ENCODE data around the gene RAMAC. TPM values are rescaled to one million over a fixed set of nuclear protein-coding genes. Genes with fewer than 3 reads are reported as not detected.

RAMAC gene
- total RNA-seq, 2 donors from 2014 or later = 22.4 to 24.1 TPM

DNA sequence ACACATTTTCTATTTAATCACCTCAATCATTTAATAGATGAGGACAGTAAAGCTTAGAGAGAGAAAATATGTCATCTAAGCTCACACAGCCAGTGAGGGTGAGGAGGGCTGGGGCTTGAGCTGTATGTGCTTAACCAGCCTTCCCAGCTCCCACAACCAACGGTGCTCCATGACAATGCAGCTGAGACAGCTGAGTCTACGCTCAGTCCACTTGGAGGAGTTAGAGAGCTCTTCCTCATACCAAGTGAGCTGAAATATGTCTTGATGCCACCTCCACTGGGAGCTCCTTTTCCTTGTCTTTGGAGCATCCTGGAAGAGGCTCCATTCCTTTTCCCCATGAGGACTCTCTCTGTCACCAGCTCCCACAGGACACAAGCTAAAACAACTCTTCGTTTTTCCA, 42.8 kb upstream of the RAMAC start:
- Histone ChIP-seq H3K27ac (peak overlapping the region; percentile 63 to 71), H3K4me3 (no peak overlapping the region), H3K9me3 (no peaks in the 10 kb centered on the region), H3K4me1 (replicated peaks) (peaks cover 26% of the 10 kb centered on the region), H3K36me3 (no peaks in the 10 kb centered on the region), H3K27me3 (replicated peaks; ENCODE audit: insufficient read depth) (no peaks in the 10 kb centered on the region)
- intact Hi-C loops (cut with DNase I) = no loop called here
- 71% methylated on average over 3 of the region's 3 CpGs for WGBS
- TF ChIP-seq POLR2A (IDR thresholded peaks at IDR 0.05) = no peak
- TF ChIP-seq CTCF (IDR thresholded peaks at IDR 0.05) = no peak
- TF ChIP-seq POLR2AphosphoS5 (IDR thresholded peaks at IDR 0.05) = no peak
- DNase-seq (ENCODE audit: low spot score) = no peak

GRCh38 chr15:82944056-82944455, 42.0 kb upstream of the RAMAC start:
- peaks cover 24% of the 10 kb centered on the region for H3K4me1 ChIP-seq (replicated peaks)
- peak overlapping the region; percentile 63 to 71 for H3K27ac ChIP-seq
- H3K4me3 ChIP-seq = no peak overlapping the region
- DNase-seq (ENCODE audit: low spot score) = no peak
- no peaks in the 10 kb centered on the region for H3K36me3 ChIP-seq
- intact Hi-C loops (cut with DNase I) = no loop called here
- H3K27me3 ChIP-seq (replicated peaks; ENCODE audit: insufficient read depth) = no peaks in the 10 kb centered on the region
- no peak for TF ChIP-seq POLR2AphosphoS5 (IDR thresholded peaks at IDR 0.05)
- TF ChIP-seq POLR2A (IDR thresholded peaks at IDR 0.05) = no peak
- TF ChIP-seq CTCF (IDR thresholded peaks at IDR 0.05) = no peak
- WGBS = 66% methylated on average over 5 of the region's 5 CpGs
- no peaks in the 10 kb centered on the region for H3K9me3 ChIP-seq

DNA sequence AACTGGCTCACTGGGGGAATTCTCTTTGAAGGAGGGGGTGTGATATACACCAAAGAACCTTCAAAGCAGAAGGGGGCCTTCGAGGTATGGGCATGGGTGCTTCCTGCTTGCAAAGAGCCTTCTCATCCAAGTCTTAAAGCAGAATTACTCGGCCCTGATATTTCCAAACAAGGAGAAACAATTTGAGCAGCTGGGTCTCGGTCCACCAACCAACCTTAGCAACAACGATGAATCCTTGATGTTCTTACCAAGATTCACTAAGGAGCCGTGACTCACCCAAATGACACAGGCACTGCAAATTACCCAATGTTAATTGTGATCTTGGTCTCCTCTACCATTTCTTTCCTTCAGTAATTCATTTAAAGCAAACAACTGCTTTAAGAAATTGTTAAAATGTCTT, 41.2 kb upstream of the RAMAC start:
- DNase-seq (ENCODE audit: low spot score) = no peak
- peak overlapping the region; percentile 63 to 71 for H3K27ac ChIP-seq
- H3K4me1 ChIP-seq (replicated peaks) = peaks cover 24% of the 10 kb centered on the region
- H3K27me3 ChIP-seq (replicated peaks; ENCODE audit: insufficient read depth) = no peaks in the 10 kb centered on the region
- H3K9me3 ChIP-seq = no peaks in the 10 kb centered on the region
- intact Hi-C loops (cut with DNase I) = no loop called here
- H3K4me3 ChIP-seq = no peak overlapping the region
- H3K36me3 ChIP-seq = no peaks in the 10 kb centered on the region
- no peak for TF ChIP-seq POLR2A (IDR thresholded peaks at IDR 0.05)
- TF ChIP-seq CTCF (IDR thresholded peaks at IDR 0.05) = no peak
- TF ChIP-seq POLR2AphosphoS5 (IDR thresholded peaks at IDR 0.05) = no peak
- WGBS = 73% methylated on average over 5 of the region's 5 CpGs

- DNase-seq (ENCODE audit: low spot score) = no peak
- 87% methylated on average over 5 of the region's 5 CpGs for WGBS
- H3K27ac ChIP-seq = peak overlapping the region in 1 of 2 donors; percentile 2
Observed at GRCh38 chr15:82945326-82945725, 40.7 kb upstream of the RAMAC start.

More at GRCh38 chr15:82945326-82945725, 40.7 kb upstream of the RAMAC start:
- H3K36me3 ChIP-seq = no peaks in the 10 kb centered on the region
- H3K9me3 ChIP-seq = no peaks in the 10 kb centered on the region
- H3K27me3 ChIP-seq (replicated peaks; ENCODE audit: insufficient read depth) = no peaks in the 10 kb centered on the region
- peaks cover 24% of the 10 kb centered on the region for H3K4me1 ChIP-seq (replicated peaks)
- intact Hi-C loops (cut with DNase I) = no loop called here
- no peak overlapping the region for H3K4me3 ChIP-seq
- TF ChIP-seq POLR2AphosphoS5 (IDR thresholded peaks at IDR 0.05) (no peak), CTCF (IDR thresholded peaks at IDR 0.05) (no peak)
